HG03565 (cell line): ENCODE measurements around the gene ATP6AP2.
"Not testable (repeated sequence)": the region's sequence is repeated elsewhere in the genome, so short reads cannot be mapped to it uniquely, and the experiment has no call there.

Source experiments
- ATAC-seq: cut with Tn5 transposase; IDR thresholded peaks from one replicate; pipeline ENCODE4 v1.9.1; 2021; ENCODE audit warnings: mild to moderate bottlenecking, moderate library complexity; ENCODE audit not compliant: unreplicated experiment

ATP6AP2 gene

GRCh38 chrX:40573763-40574162, 7.0 kb upstream of the ATP6AP2 start:
- no peak for ATAC-seq

- not testable (repeated sequence) for ATAC-seq
Measured at GRCh38 chrX:40575411-40575810, 5.4 kb upstream of the ATP6AP2 start.

- ATAC-seq: no peak
Measured at GRCh38 chrX:40576291-40576690, 4.5 kb upstream of the ATP6AP2 start.

DNA sequence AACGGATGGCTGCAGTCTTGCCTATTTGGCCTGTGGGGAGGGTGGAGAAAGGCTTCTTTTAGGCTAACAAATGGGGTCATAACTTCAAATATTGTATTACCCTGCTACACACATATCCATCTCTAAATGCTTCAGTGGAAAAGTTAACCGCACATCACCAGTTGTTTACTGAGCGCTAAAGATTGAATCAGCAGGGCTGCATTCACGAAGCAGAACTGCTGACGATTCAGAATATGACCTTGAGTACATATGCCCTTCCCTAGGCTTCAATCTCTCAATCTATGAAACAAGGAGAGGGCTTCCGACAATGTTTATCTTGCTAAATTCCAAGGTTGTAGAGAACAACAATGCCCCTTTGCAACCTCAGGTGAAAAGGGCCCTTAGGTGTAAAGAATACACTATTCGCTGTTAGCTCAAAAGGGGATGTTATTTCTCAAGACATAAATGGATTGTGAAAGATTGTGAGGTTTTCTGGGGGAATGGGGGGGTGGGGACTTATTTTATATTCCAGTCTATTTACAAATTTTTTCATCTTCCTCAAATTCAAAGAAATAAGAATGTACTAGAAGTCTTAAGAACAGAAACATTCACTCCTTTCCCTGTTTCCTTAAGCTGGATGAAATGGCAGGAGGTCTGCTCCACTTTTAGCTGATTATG, 2.6 kb upstream of the ATP6AP2 start:
- ATAC-seq: no peak

GRCh38 chrX:40579141-40579540, 1.6 kb upstream of the ATP6AP2 start:
- ATAC-seq: no peak

GRCh38 chrX:40579900-40580536, 752 bp upstream of the ATP6AP2 start:
- ATAC-seq: peak; percentile 23

DNA sequence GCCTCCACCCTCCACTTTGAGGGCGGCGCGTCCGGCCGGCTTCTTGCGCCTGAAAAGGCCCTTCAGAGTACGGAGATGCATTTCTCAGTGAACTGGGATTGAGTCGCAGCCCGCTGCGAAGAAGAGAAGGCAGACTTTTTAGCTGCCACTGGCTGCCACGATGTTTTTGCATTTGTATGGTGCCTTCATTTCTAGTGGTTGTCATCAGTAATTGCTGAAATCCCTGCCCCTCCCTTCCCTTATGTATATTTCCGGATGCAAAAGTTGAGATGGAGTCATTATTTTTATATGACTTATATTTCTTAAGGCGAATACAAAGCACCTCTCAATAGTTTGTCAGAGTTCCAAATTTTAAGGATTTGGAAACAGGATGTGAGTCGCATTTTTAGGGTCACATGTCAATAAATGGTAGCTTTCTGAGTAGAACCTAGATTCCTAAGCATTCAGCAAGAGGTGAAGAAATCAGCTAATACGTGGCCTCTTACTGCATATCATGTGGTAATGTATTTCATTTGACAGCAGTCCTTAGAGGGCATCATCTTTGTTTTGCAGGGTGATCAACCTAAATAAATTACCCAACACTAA, 658 bp downstream of the ATP6AP2 start:
- ATAC-seq: no peak

GRCh38 chrX:40582178-40582577, 1.4 kb downstream of the ATP6AP2 start:
- ATAC-seq: not testable (repeated sequence)

DNA sequence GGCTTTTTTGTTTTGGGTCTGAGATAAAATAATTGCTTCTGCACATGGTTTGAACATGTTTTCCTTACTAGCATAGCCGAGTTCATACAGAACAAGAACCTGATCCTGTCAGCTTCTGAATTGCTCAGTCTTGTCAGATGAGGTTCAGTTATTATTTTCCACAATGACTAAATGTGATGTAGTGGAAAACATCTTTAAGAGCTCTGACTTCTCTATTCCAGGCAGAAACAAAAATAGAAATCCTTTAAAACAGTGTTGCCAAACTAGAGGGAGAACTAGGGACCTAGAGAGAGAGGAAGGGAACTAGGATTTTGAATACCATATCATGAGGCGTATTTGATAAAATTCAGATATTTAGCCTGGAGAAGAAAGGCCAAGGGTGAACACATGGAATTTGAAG, 2.0 kb downstream of the ATP6AP2 start:
- no peak for ATAC-seq

- not testable (repeated sequence) for ATAC-seq
Measured at GRCh38 chrX:40587623-40588022, 6.9 kb downstream of the ATP6AP2 start.

- ATAC-seq: not testable (repeated sequence)
Measured at GRCh38 chrX:40589616-40590321, 9.0 kb downstream of the ATP6AP2 start.

DNA sequence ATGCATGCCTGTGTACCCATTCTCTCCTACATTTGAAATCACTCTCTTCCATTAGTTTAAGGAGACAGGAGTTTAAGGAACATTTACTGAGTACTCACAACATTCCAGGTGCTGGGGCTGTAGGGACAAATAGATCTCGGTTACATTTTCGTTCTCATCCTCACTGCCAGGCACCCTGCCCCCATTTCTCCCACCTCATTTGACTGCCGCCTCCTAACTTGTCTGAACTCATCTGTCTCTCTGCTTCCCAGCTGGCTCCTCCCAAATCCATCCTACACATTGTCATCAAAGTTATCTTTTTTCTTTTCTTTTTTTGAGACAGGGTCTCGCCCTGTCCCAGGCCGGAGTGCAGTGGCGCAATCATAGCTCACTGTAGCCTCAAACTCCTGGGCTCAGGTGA, 22.7 kb downstream of the ATP6AP2 start:
- no peak for ATAC-seq

GRCh38 chrX:40607381-40607780, 26.6 kb downstream of the ATP6AP2 start:
- ATAC-seq: no peak

DNA sequence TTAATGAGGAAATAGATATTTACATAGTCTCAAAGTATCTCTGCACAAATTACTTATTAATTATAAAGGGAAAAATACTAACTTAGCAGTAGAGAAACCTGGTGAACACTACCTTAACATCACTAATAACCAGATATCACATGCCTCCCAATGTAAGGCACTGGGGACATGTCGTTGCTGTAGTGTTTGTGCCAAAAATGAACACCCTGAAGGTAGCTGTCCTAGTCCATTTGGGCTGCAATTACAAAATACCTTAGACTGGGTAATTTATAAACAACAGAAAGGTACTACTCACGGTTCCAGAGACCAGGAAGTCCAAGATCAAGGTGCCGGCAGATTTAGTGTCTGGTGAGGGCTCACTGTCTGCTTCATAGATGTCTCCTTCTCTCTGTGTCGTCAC, 31.7 kb downstream of the ATP6AP2 start:
- ATAC-seq: no peak

- ATAC-seq: no peak
Measured at GRCh38 chrX:40615976-40616375, 35.2 kb downstream of the ATP6AP2 start.

GRCh38 chrX:40617566-40617965, 36.8 kb downstream of the ATP6AP2 start:
- no peak for ATAC-seq

DNA sequence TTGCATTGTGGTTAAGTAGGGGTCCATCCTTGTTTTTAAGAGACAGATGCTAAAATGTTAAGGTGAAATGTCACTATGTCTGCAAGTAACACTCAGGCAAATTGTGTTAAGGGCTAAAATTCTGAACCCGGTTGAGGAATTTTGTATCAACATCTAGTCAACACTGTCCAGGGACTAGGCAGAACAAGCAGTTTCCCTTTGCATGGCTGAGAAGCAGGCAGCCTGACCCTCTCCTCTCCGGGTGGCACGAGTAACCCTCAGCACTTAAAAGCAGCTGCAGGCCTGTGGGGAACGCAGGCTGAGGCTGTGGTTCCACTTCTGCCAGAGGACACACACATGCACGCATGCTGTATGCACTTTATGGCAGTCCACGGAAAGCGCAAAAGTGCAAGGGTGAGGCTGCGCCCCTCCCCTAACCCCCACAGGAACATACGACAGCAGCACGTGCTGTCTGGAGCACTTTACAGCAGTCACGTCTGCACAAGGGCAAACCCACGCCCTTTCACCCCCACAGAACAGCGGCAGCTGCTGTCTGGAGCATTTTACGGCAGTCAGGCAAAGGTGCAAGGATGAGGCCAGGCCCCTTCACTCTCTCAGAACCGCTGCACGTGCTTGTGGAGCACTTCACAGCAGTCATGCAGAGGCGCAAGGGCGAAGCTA, 41.8 kb downstream of the ATP6AP2 start:
- no peak for ATAC-seq

GRCh38 chrX:40623139-40623536, 42.4 kb downstream of the ATP6AP2 start, which contains the start of gene MPC1L:
MPC1L (plus strand) TSS chrX:40623428; CDS start chrX:40623566, 138 bp downstream.
- no peak for ATAC-seq

GRCh38 chrX:40623665-40624064, 42.9 kb downstream of the ATP6AP2 start:
- no peak for ATAC-seq

DNA sequence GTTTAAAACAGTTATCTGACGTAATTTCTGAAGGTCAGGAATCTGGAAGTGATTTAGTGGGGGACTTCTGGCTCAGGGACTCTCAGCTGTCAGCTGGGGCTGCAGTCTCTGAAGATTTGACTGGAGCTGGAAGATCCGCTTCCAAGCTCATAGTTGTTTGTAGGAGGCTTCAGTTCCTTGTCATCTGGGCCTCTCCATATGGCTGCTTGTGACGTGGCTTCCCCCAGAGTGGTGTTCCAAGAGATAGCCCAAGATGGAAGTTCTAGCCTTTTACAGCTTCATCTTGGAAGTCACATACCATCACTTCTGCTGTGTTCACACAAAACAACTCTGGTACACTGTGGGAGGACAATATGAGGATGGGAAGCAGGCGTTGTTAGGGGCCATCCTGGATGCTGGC, 44.5 kb downstream of the ATP6AP2 start:
- ATAC-seq: no peak

DNA sequence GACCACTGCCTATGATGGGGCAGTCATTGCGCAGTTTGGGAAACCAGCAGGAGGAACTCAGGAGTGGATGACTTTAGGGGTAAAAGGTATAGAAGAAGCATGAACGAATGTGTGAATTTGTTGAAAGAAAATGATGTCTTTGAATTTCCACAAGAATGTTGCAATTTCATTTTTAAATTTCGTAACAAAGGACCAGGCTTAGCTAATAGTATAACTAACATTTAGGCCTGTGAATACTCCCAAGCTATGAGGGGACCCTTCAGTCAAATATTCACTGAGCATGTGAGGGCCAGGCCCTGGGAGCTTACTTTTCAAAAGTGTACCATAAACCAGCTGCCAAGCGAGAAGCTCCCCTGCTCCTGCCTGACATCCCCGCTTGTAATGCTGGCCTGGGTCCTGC, 47.7 kb downstream of the ATP6AP2 start:
- no peak for ATAC-seq
